ENCODE measurements around the gene RNF217. TPM values are rescaled to one million over a fixed set of nuclear protein-coding genes. Genes with fewer than 3 reads are reported as not detected.

Gene RNF217
- total and polyA plus RNA-seq, 2 donors = 3.4 to 7.8 TPM

DNA sequence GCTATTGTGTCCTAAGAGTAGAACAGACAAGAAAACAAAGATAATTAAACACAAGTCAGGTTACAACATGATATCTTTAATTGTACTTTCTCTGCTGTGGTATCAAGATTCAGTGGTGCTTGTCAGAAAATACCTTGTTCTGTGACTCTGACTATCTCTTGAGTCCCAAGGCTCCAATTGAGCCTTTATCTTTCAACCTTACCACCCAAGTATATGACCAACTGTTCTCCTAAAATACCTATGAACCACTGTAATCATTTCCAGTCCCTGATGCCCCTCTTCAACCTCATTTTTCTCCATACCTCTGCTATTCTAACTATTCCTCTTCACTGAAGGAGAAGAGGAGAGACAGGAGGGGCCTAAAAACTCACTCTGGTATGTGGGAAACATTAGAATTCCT is 124.5 kb downstream of the RNF217 start:
- Histone ChIP-seq H3K27me3 (ENCODE audit: control insufficient read depth in 2 of 2, insufficient read depth in 1 of 2, low read length in 1 of 2) (no peaks in the 10 kb centered on the region), H3K27ac (ENCODE audit: low read depth in 1 of 2, low read length in 1 of 2) (no peak overlapping the region), H3K36me3 (ENCODE audit: control insufficient read depth in 2 of 2, insufficient read depth in 2 of 2, low read length in 1 of 2) (no peaks in the 10 kb centered on the region), H3K4me3 (ENCODE audit: low read length in 2 of 2) (no peak overlapping the region), H3K4me1 (ENCODE audit: control insufficient read depth in 2 of 2, insufficient read depth in 2 of 2, low read length in 2 of 2) (no peaks in the 10 kb centered on the region), H3K9me3 (ENCODE audit: control insufficient read depth in 2 of 2, insufficient read depth in 1 of 2, low read length in 1 of 2) (no peaks in the 10 kb centered on the region)
- no peak for DNase-seq (ENCODE audit: low read depth in 6 of 9, low spot score in 9 of 9)

DNA sequence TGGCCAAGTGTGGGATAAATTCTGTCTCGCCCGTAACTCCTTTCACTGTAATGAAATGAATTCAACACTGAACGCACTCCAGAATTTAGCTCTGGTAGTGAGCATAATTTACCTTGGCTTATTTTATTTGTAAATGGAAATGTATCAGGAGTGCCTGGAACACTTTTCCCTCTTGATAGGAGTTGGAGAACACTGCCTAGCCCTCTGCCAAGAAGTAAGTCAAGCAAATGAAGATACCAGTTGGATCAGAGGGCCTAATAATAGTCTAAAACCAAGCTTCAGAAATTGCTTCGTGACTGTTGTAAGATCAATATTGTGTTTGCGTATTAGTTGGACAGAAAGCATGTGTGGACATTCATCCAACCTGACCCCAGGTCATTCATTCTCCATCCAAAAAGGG is 126.7 kb downstream of the RNF217 start:
- Histone ChIP-seq H3K4me3 (ENCODE audit: low read length in 2 of 2) (no peak overlapping the region), H3K9me3 (ENCODE audit: control insufficient read depth in 2 of 2, insufficient read depth in 1 of 2, low read length in 1 of 2) (no peaks in the 10 kb centered on the region)
- 99% methylated on average over 5 of the region's 5 CpGs for WGBS

DNA sequence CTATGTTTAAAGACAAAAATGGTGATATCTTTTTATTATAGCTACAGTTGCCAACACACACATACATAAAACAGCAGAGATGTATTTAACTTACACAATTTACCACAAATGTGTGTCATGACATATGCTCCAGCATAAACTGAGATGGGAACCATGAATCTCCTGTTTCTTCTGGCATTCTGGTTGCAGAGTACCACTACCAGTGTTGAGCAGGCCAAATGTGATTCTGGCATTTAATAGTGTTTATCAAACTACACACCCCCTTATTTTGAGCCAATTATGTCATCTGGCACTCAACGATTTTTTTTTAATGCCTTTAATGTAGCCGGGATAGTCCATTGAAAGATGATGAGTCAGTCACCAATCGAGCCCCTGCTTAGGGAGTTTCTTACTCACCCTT is 132.3 kb downstream of the RNF217 start:
- Histone ChIP-seq H3K27me3 (ENCODE audit: control insufficient read depth in 2 of 2, insufficient read depth in 1 of 2, low read length in 1 of 2) (peaks cover 0 to 5% of the 10 kb centered on the region in 2 donors), H3K4me1 (ENCODE audit: control insufficient read depth in 2 of 2, insufficient read depth in 2 of 2, low read length in 2 of 2) (peaks cover 0 to 1% of the 10 kb centered on the region in 2 donors), H3K36me3 (ENCODE audit: control insufficient read depth in 2 of 2, insufficient read depth in 2 of 2, low read length in 1 of 2) (no peaks in the 10 kb centered on the region), H3K9me3 (ENCODE audit: control insufficient read depth in 2 of 2, insufficient read depth in 1 of 2, low read length in 1 of 2) (no peaks in the 10 kb centered on the region), H3K4me3 (ENCODE audit: low read length in 2 of 2) (no peak overlapping the region), H3K27ac (ENCODE audit: low read depth in 1 of 2, low read length in 1 of 2) (no peak overlapping the region)
- WGBS = 92% methylated on average over 3 of the region's 3 CpGs
- DNase-seq (ENCODE audit: low read depth in 6 of 9, low spot score in 9 of 9) = no peak

More for the DNA sequence above, 126.7 kb downstream of the RNF217 start:
- Histone ChIP-seq H3K27me3 (ENCODE audit: control insufficient read depth in 2 of 2, insufficient read depth in 1 of 2, low read length in 1 of 2) (no peaks in the 10 kb centered on the region), H3K27ac (ENCODE audit: low read depth in 1 of 2, low read length in 1 of 2) (no peak overlapping the region), H3K4me1 (ENCODE audit: control insufficient read depth in 2 of 2, insufficient read depth in 2 of 2, low read length in 2 of 2) (no peaks in the 10 kb centered on the region), H3K36me3 (ENCODE audit: control insufficient read depth in 2 of 2, insufficient read depth in 2 of 2, low read length in 1 of 2) (no peaks in the 10 kb centered on the region)
- no peak for DNase-seq (ENCODE audit: low read depth in 6 of 9, low spot score in 9 of 9)

- H3K27ac ChIP-seq (ENCODE audit: low read depth in 1 of 2, low read length in 1 of 2) = peak overlapping the region in 1 of 2 donors; percentile 18
- H3K36me3 ChIP-seq (ENCODE audit: control insufficient read depth in 2 of 2, insufficient read depth in 2 of 2, low read length in 1 of 2) = no peaks in the 10 kb centered on the region
- H3K9me3 ChIP-seq (ENCODE audit: control insufficient read depth in 2 of 2, insufficient read depth in 1 of 2, low read length in 1 of 2) = no peaks in the 10 kb centered on the region
- H3K4me3 ChIP-seq (ENCODE audit: low read length in 2 of 2) = no peak overlapping the region
- H3K27me3 ChIP-seq (ENCODE audit: control insufficient read depth in 2 of 2, insufficient read depth in 1 of 2, low read length in 1 of 2) = peaks cover 0 to 8% of the 10 kb centered on the region in 2 donors
- peaks cover 0 to 4% of the 10 kb centered on the region in 2 donors for H3K4me1 ChIP-seq (ENCODE audit: control insufficient read depth in 2 of 2, insufficient read depth in 2 of 2, low read length in 2 of 2)
- no peak for DNase-seq (ENCODE audit: low read depth in 6 of 9, low spot score in 9 of 9)
- WGBS = 94% methylated on average over 5 of the region's 5 CpGs
These were observed 133.5 kb downstream of the RNF217 start for GRCh38 chr6:125095580-125096301.

GRCh38 chr6:125097186-125097585 is 134.9 kb downstream of the RNF217 start:
- Histone ChIP-seq H3K4me1 (ENCODE audit: control insufficient read depth in 2 of 2, insufficient read depth in 2 of 2, low read length in 2 of 2) (peaks cover 0 to 4% of the 10 kb centered on the region in 2 donors), H3K27me3 (ENCODE audit: control insufficient read depth in 2 of 2, insufficient read depth in 1 of 2, low read length in 1 of 2) (peaks cover 0 to 8% of the 10 kb centered on the region in 2 donors), H3K27ac (ENCODE audit: low read depth in 1 of 2, low read length in 1 of 2) (no peak overlapping the region), H3K4me3 (ENCODE audit: low read length in 2 of 2) (no peak overlapping the region), H3K9me3 (ENCODE audit: control insufficient read depth in 2 of 2, insufficient read depth in 1 of 2, low read length in 1 of 2) (no peaks in the 10 kb centered on the region), H3K36me3 (ENCODE audit: control insufficient read depth in 2 of 2, insufficient read depth in 2 of 2, low read length in 1 of 2) (no peaks in the 10 kb centered on the region)
- DNase-seq (ENCODE audit: low read depth in 6 of 9, low spot score in 9 of 9) = no peak
- 73% methylated on average over 2 of the region's 2 CpGs for WGBS

- H3K36me3 ChIP-seq (ENCODE audit: control insufficient read depth in 2 of 2, insufficient read depth in 2 of 2, low read length in 1 of 2) = no peaks in the 10 kb centered on the region
- no peaks in the 10 kb centered on the region for H3K9me3 ChIP-seq (ENCODE audit: control insufficient read depth in 2 of 2, insufficient read depth in 1 of 2, low read length in 1 of 2)
- H3K27ac ChIP-seq (ENCODE audit: low read depth in 1 of 2, low read length in 1 of 2) = no peak overlapping the region
- no peak for DNase-seq (ENCODE audit: low read depth in 6 of 9, low spot score in 9 of 9)
- H3K27me3 ChIP-seq (ENCODE audit: control insufficient read depth in 2 of 2, insufficient read depth in 1 of 2, low read length in 1 of 2) = peaks cover 0 to 8% of the 10 kb centered on the region in 2 donors
- 95% methylated on average over 4 of the region's 4 CpGs for WGBS
- H3K4me1 ChIP-seq (ENCODE audit: control insufficient read depth in 2 of 2, insufficient read depth in 2 of 2, low read length in 2 of 2) = peaks cover 0 to 4% of the 10 kb centered on the region in 2 donors
- no peak overlapping the region for H3K4me3 ChIP-seq (ENCODE audit: low read length in 2 of 2)
These were observed 136.0 kb downstream of the RNF217 start for GRCh38 chr6:125098253-125098652.

DNA sequence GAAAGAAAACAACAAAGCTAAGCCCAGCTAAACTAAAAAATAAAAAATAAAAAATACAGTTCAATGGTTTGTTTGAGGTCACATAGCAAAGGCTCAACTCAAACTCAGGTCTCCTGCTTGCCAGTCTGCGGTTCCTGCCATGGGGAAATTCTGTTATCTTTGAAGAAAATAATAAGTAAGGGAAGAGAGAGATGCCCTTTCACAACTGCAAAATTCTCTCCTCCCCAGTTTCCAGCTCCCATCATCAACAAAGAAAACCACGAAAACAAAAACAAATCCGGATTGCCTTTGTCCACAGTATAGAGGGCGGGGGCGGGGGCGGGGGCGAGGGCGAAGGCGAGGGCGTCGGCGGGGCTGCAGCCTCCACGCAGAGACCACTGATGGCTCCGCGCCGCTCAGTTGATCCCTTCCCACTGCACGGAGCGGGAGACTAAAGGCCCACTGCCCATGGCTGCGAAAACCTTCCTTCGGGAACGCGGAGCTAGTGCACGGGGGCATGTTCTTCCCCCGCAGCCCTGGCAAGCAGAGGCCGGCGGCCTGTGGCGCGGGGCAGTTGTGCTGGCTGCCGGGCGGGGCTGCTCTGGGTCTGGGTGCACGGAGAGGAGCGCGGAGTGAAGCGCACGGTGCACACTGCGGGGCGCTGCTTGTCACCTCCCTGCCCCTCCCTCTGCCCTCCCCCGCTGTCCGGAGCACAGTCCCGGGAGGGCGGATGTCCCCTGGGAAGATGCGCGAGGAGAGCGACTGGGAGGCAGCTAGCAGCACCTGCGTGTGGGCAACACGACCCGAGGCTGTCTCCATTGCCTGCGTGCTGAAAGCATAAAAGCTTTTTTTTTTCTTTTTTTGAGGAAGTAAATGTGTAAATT is 137.2 kb downstream of the RNF217 start:
- Histone ChIP-seq H3K27me3 (ENCODE audit: control insufficient read depth in 2 of 2, insufficient read depth in 1 of 2, low read length in 1 of 2) (peaks cover 0 to 8% of the 10 kb centered on the region in 2 donors), H3K27ac (ENCODE audit: low read depth in 1 of 2, low read length in 1 of 2) (no peak overlapping the region), H3K36me3 (ENCODE audit: control insufficient read depth in 2 of 2, insufficient read depth in 2 of 2, low read length in 1 of 2) (no peaks in the 10 kb centered on the region), H3K4me1 (ENCODE audit: control insufficient read depth in 2 of 2, insufficient read depth in 2 of 2, low read length in 2 of 2) (peaks cover 0 to 4% of the 10 kb centered on the region in 2 donors), H3K4me3 (ENCODE audit: low read length in 2 of 2) (peak overlapping the region; percentile 24 to 40), H3K9me3 (ENCODE audit: control insufficient read depth in 2 of 2, insufficient read depth in 1 of 2, low read length in 1 of 2) (no peaks in the 10 kb centered on the region)
- 2% methylated on average over 48 of the region's 48 CpGs for WGBS
- DNase-seq (ENCODE audit: low read depth in 6 of 9, low spot score in 9 of 9) = peak in 4 of 9 donors; percentile 3 to 21 (median 12)

DNA sequence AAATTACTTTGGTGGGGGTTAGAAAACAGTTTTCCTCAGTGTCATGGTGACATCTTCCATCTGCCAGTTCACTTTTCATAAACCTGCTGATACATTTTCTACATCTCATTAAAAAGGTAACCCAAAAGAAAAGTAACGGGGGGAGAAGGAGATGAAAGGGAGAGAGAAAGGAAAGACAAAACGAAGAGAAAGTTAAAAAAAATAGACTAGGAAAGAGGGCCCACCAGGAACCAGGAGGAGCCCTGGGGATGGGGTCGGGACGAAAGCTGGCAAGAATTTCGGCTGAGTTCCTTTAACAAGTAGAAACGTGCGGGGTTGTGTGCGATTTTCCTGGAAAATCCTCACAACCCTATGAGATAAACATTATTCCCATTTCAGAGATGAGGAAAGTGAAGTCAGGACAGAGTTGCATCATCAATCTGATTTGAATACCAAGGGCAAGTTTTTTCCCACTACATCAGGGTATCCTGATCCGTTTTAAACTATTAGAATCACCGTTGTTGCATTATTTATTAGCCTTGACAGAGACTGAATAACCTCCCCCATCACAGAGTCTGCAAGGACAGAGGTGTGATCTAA is 137.9 kb downstream of the RNF217 start:
- H3K36me3 ChIP-seq (ENCODE audit: control insufficient read depth in 2 of 2, insufficient read depth in 2 of 2, low read length in 1 of 2) = no peaks in the 10 kb centered on the region
- H3K4me1 ChIP-seq (ENCODE audit: control insufficient read depth in 2 of 2, insufficient read depth in 2 of 2, low read length in 2 of 2) = peaks cover 0 to 4% of the 10 kb centered on the region in 2 donors
- H3K27me3 ChIP-seq (ENCODE audit: control insufficient read depth in 2 of 2, insufficient read depth in 1 of 2, low read length in 1 of 2) = peaks cover 0 to 8% of the 10 kb centered on the region in 2 donors
- WGBS = 90% methylated on average over 10 of the region's 10 CpGs
- peak overlapping the region in 1 of 2 donors; percentile 40 for H3K4me3 ChIP-seq (ENCODE audit: low read length in 2 of 2)
- no peak overlapping the region for H3K27ac ChIP-seq (ENCODE audit: low read depth in 1 of 2, low read length in 1 of 2)
- no peaks in the 10 kb centered on the region for H3K9me3 ChIP-seq (ENCODE audit: control insufficient read depth in 2 of 2, insufficient read depth in 1 of 2, low read length in 1 of 2)
- DNase-seq (ENCODE audit: low read depth in 6 of 9, low spot score in 9 of 9) = no peak

GRCh38 chr6:125101128-125101527 is 138.9 kb downstream of the RNF217 start:
- peaks cover 0 to 4% of the 10 kb centered on the region in 2 donors for H3K4me1 ChIP-seq (ENCODE audit: control insufficient read depth in 2 of 2, insufficient read depth in 2 of 2, low read length in 2 of 2)
- 90% methylated on average over 1 of the region's 1 CpG for WGBS
- no peak overlapping the region for H3K27ac ChIP-seq (ENCODE audit: low read depth in 1 of 2, low read length in 1 of 2)
- H3K36me3 ChIP-seq (ENCODE audit: control insufficient read depth in 2 of 2, insufficient read depth in 2 of 2, low read length in 1 of 2) = no peaks in the 10 kb centered on the region
- H3K27me3 ChIP-seq (ENCODE audit: control insufficient read depth in 2 of 2, insufficient read depth in 1 of 2, low read length in 1 of 2) = peaks cover 0 to 8% of the 10 kb centered on the region in 2 donors
- no peaks in the 10 kb centered on the region for H3K9me3 ChIP-seq (ENCODE audit: control insufficient read depth in 2 of 2, insufficient read depth in 1 of 2, low read length in 1 of 2)
- H3K4me3 ChIP-seq (ENCODE audit: low read length in 2 of 2) = no peak overlapping the region
- no peak for DNase-seq (ENCODE audit: low read depth in 6 of 9, low spot score in 9 of 9)
